Measurements from ENCODE around the gene ANKRD40CL. TPM values are rescaled to one million over a fixed set of nuclear protein-coding genes. Genes with fewer than 3 reads are reported as not detected.

The ANKRD40CL gene
- total and polyA plus RNA-seq, 4 donors, result not detected

GRCh38 chr17:50800196-50800700 is 32.9 kb upstream of the ANKRD40CL start:
- no peaks in the 10 kb centered on the region for H3K27me3 ChIP-seq (ENCODE audit: control insufficient read depth in 4 of 4, insufficient read depth in 4 of 4, low read length in 3 of 4)
- no peaks in the 10 kb centered on the region for H3K9me3 ChIP-seq (ENCODE audit: control insufficient read depth in 4 of 4, low read length in 3 of 4)
- no peak for DNase-seq (ENCODE audit: low spot score)
- WGBS, result 93% methylated on average over 12 of the region's 12 CpGs
- H3K4me3 ChIP-seq (ENCODE audit: low read depth in 1 of 3, low read length in 3 of 3), result no peak overlapping the region
- no peak overlapping the region for H3K9ac ChIP-seq (ENCODE audit: low read depth in 1 of 2, low read length in 2 of 2)
- H3K36me3 ChIP-seq (ENCODE audit: control insufficient read depth in 4 of 4, insufficient read depth in 3 of 4, low read depth in 1 of 4, low read length in 3 of 4), result no peaks in the 10 kb centered on the region
- no peak overlapping the region for H3K27ac ChIP-seq (ENCODE audit: low read depth in 1 of 2, low read length in 2 of 2)
- TF ChIP-seq RXRA (IDR thresholded peaks at IDR 0.05) (no peak), HNF4G (IDR thresholded peaks at IDR 0.05) (no peak), YY1 (IDR thresholded peaks at IDR 0.05) (no peak), HNF4A (conservative IDR thresholded peaks at IDR 0.05) (no peak)
- peaks cover 6 to 29% (median 16%) of the 10 kb centered on the region in 4 donors for H3K4me1 ChIP-seq (ENCODE audit: control insufficient read depth in 4 of 4, insufficient read depth in 4 of 4, low read length in 3 of 4)

DNA sequence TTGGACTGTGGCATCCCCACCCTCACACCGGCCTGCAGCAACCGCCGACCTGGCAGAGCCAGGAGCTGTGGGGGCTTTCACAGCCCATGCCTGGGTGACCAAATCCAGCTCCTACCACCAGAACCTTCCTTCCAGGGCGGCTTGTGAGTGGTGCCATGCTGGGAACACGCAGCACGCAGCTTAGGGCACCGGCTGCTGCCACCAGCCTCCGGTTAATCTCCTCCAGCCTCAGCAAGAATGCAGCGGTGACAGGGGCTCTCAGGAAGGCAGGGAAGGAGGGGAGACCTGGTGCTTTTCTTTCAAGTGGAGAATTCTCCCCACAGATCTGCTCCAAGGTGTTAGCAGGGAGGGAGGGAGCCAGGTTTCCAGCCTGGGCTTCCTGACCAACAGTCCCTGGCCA is 32.3 kb upstream of the ANKRD40CL start:
- Histone ChIP-seq H3K4me3 (ENCODE audit: low read depth in 1 of 3, low read length in 3 of 3) (no peak overlapping the region), H3K27me3 (ENCODE audit: control insufficient read depth in 4 of 4, insufficient read depth in 4 of 4, low read length in 3 of 4) (no peaks in the 10 kb centered on the region), H3K27ac (ENCODE audit: low read depth in 1 of 2, low read length in 2 of 2) (no peak overlapping the region), H3K9ac (ENCODE audit: low read depth in 1 of 2, low read length in 2 of 2) (no peak overlapping the region), H3K4me1 (ENCODE audit: control insufficient read depth in 4 of 4, insufficient read depth in 4 of 4, low read length in 3 of 4) (peaks cover 6 to 28% (median 16%) of the 10 kb centered on the region in 4 donors), H3K9me3 (ENCODE audit: control insufficient read depth in 4 of 4, low read length in 3 of 4) (no peaks in the 10 kb centered on the region), H3K36me3 (ENCODE audit: control insufficient read depth in 4 of 4, insufficient read depth in 3 of 4, low read depth in 1 of 4, low read length in 3 of 4) (no peaks in the 10 kb centered on the region)
- DNase-seq (ENCODE audit: low spot score), result no peak
- 94% methylated on average over 9 of the region's 9 CpGs for WGBS
- TF ChIP-seq REST (IDR thresholded peaks at IDR 0.05), result no peak
- TF ChIP-seq YY1 (IDR thresholded peaks at IDR 0.05), result no peak
- no peak for TF ChIP-seq RXRA (IDR thresholded peaks at IDR 0.05)
- TF ChIP-seq SP1 (IDR thresholded peaks at IDR 0.05), result no peak
- TF ChIP-seq JUND (IDR thresholded peaks at IDR 0.05), result no peak
- no peak for TF ChIP-seq ATF3 (IDR thresholded peaks at IDR 0.05)
- no peak for TF ChIP-seq EGR1 (IDR thresholded peaks at IDR 0.05; ENCODE audit: low read depth in 2 of 2)
- TF ChIP-seq, protein P1, sequence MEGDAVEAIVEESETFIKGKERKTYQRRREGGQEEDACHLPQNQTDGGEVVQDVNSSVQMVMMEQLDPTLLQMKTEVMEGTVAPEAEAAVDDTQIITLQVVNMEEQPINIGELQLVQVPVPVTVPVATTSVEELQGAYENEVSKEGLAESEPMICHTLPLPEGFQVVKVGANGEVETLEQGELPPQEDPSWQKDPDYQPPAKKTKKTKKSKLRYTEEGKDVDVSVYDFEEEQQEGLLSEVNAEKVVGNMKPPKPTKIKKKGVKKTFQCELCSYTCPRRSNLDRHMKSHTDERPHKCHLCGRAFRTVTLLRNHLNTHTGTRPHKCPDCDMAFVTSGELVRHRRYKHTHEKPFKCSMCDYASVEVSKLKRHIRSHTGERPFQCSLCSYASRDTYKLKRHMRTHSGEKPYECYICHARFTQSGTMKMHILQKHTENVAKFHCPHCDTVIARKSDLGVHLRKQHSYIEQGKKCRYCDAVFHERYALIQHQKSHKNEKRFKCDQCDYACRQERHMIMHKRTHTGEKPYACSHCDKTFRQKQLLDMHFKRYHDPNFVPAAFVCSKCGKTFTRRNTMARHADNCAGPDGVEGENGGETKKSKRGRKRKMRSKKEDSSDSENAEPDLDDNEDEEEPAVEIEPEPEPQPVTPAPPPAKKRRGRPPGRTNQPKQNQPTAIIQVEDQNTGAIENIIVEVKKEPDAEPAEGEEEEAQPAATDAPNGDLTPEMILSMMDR (IDR thresholded peaks at IDR 0.05; ENCODE audit: low read depth, low read length, missing input control), result no peak
- TF ChIP-seq, protein P2, sequence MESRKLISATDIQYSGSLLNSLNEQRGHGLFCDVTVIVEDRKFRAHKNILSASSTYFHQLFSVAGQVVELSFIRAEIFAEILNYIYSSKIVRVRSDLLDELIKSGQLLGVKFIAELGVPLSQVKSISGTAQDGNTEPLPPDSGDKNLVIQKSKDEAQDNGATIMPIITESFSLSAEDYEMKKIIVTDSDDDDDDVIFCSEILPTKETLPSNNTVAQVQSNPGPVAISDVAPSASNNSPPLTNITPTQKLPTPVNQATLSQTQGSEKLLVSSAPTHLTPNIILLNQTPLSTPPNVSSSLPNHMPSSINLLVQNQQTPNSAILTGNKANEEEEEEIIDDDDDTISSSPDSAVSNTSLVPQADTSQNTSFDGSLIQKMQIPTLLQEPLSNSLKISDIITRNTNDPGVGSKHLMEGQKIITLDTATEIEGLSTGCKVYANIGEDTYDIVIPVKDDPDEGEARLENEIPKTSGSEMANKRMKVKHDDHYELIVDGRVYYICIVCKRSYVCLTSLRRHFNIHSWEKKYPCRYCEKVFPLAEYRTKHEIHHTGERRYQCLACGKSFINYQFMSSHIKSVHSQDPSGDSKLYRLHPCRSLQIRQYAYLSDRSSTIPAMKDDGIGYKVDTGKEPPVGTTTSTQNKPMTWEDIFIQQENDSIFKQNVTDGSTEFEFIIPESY (IDR thresholded peaks at IDR 0.05), result no peak
- TF ChIP-seq RAD21 (IDR thresholded peaks at IDR 0.05), result no peak
- no peak for TF ChIP-seq TAF1 (conservative IDR thresholded peaks at IDR 0.05)
- no peak for TF ChIP-seq HNF4A (conservative IDR thresholded peaks at IDR 0.05)
- no peak for TF ChIP-seq FOXA1 (IDR thresholded peaks at IDR 0.05)
- no peak for TF ChIP-seq HNF4G (IDR thresholded peaks at IDR 0.05)
- TF ChIP-seq, protein P3, sequence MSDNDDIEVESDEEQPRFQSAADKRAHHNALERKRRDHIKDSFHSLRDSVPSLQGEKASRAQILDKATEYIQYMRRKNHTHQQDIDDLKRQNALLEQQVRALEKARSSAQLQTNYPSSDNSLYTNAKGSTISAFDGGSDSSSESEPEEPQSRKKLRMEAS (IDR thresholded peaks at IDR 0.05), result no peak
- no peak for TF ChIP-seq NR2F2 (IDR thresholded peaks at IDR 0.05)
- no peak for TF ChIP-seq GABPA (IDR thresholded peaks at IDR 0.05 in 1 of 2, conservative IDR thresholded peaks at IDR 0.05 in 1 of 2)
- TF ChIP-seq FOXA2 (IDR thresholded peaks at IDR 0.05), result no peak

All from liver (tissue), 9 donors.